T-cell (primary cell): ENCODE results near the gene LRRC4C. TPM values are rescaled to one million over a fixed set of nuclear protein-coding genes. Genes with fewer than 3 reads are reported as not detected.

Experiments used
- ATAC-seq, 4 experiments: fragments of 200-7000 bp in 3 of 4; fragments of 150-1000 bp in 1 of 4; cut with Tn5 transposase; replicated peaks in 1 of 4; 1 replicate in 3 of 4; 2 replicates in 1 of 4; pipeline ENCODE4 v1.10.0; 2021; ENCODE audit warnings: moderate library complexity in 3 of 4, mild to moderate bottlenecking in 2 of 4, moderate number of reproducible peaks in 1 of 4
- CTCF ChIA-PET, 2 donors: fragments of 300-600 bp; sonication (Branson Sonifier 250); formaldehyde crosslinking; loops; one replicate each; lab custom pipeline; 2022; ENCODE audit warnings: antibody characterized with exemption in 2 of 2; lab: Charles Lee
- POLR2A ChIA-PET, 2 donors: fragments of 300-600 bp; sonication (Branson Sonifier 250); formaldehyde crosslinking; loops; one replicate each; lab custom pipeline; 2022; ENCODE audit warnings: antibody characterized with exemption in 2 of 2; lab: Charles Lee
- DNase-seq, 35 experiments: peaks; one replicate each; pipeline versions ENCODE4 v3.0.0 to v3.0.0-alpha.2; 2013 to 2023
- H3K27ac ChIP-seq: one replicate; pipeline ENCODE4 v1.5.1; 2013; ENCODE audit warnings: low read length
- H3K27me3 ChIP-seq, 2 experiments: replicated peaks in 1 of 2; 1 replicate in 1 of 2; 2 replicates in 1 of 2; pipeline versions ENCODE4 v1.6.1 to v1.7.0; 2013; ENCODE audit warnings: low read length in 1 of 2, mixed read lengths in 1 of 2; ENCODE audit not compliant: control insufficient read depth in 2 of 2, insufficient read depth in 2 of 2; ENCODE audit errors: extremely low read depth in 1 of 2
- H3K36me3 ChIP-seq, 2 donors: 1 replicate in 1 of 2; 2 replicates in 1 of 2; pipeline versions ENCODE4 v1.6.1 to v1.7.0; 2013; ENCODE audit warnings: low read length in 1 of 2; ENCODE audit not compliant: control insufficient read depth in 2 of 2, insufficient read depth in 1 of 2; ENCODE audit errors: extremely low read depth in 1 of 2
- H3K4me1 ChIP-seq, 2 experiments: 1 replicate in 1 of 2; 2 replicates in 1 of 2; pipeline versions ENCODE4 v1.6.1 to v1.7.0; 2013; ENCODE audit warnings: low read length in 2 of 2, mixed read lengths in 1 of 2; ENCODE audit not compliant: insufficient read depth in 2 of 2, control insufficient read depth in 1 of 2; ENCODE audit errors: extremely low read depth in 1 of 2
- H3K4me3 ChIP-seq, 2 donors: 1 replicate in 1 of 2; 2 replicates in 1 of 2; pipeline versions ENCODE4 v1.5.1 to v1.7.0; 2013; ENCODE audit warnings: mild to moderate bottlenecking in 2 of 2, low read length in 1 of 2, moderate library complexity in 1 of 2; ENCODE audit not compliant: control insufficient read depth in 1 of 2; ENCODE audit errors: extremely low read depth in 1 of 2
- H3K9me3 ChIP-seq: 2 replicates; pipeline ENCODE4 v1.7.0; 2013
- H3K27ac Mint-ChIP-seq, 2 donors: one replicate each; pipeline ENCODE4 v1.8.0; 2020 to 2021; ENCODE audit warnings: mild to moderate bottlenecking in 2 of 2, mixed read lengths in 2 of 2
- H3K27me3 Mint-ChIP-seq, 2 donors: one replicate each; pipeline ENCODE4 v1.8.0; 2021 to 2022; ENCODE audit warnings: mixed read lengths in 2 of 2
- H3K36me3 Mint-ChIP-seq: one replicate; pipeline ENCODE4 v1.8.0; 2021; ENCODE audit warnings: mixed read lengths
- H3K4me1 Mint-ChIP-seq, 3 donors: one replicate each; pipeline ENCODE4 v1.8.0; 2020 to 2022; ENCODE audit warnings: mixed read lengths in 3 of 3, mild to moderate bottlenecking in 1 of 3
- H3K4me3 Mint-ChIP-seq, 3 donors: one replicate each; pipeline ENCODE4 v1.8.0; 2020 to 2022; ENCODE audit warnings: mild to moderate bottlenecking in 3 of 3, mixed read lengths in 3 of 3, moderate library complexity in 3 of 3
- H3K9me3 Mint-ChIP-seq, 3 donors: one replicate each; pipeline ENCODE4 v1.8.0; 2020 to 2022; ENCODE audit warnings: mixed read lengths in 3 of 3
- WGBS: methylation state at CpG from one replicate; pipeline ENCODE4 v1.1.5; 2013; ENCODE audit warnings: missing lambda C conversion rate; ENCODE audit not compliant: insufficient coverage; 5-methylcytosine and 5-hydroxymethylcytosine counted together
- total RNA-seq, 35 experiments: library from RNA in 6 of 35; stranded (reverse) in 6 of 35; fragments of 120-200 nt in 1 of 35; gene quantifications; one replicate each; pipeline versions ENCODE4 v1.2.1 to v1.2.4 and lab custom pipeline; 2013 to 2026

The LRRC4C gene
- total RNA-seq, 5 donors from 2014 or later (not counting 1 experiment from before 2014, with no cell fraction given): not detected

GRCh38 chr11:41222236-41222635 is 237.2 kb downstream of the LRRC4C start:
- Histone ChIP-seq H3K27ac (no peak overlapping the region), H3K36me3 (no peaks in the 10 kb centered on the region), H3K27me3 (no peaks in the 10 kb centered on the region), H3K4me3 (no peak overlapping the region), H3K4me1 (no peaks in the 10 kb centered on the region), H3K9me3 (no peaks in the 10 kb centered on the region)
- ATAC-seq (no peak), DNase-seq (no peak)
- H3K27ac Mint-ChIP-seq: no peak overlapping the region
- POLR2A ChIA-PET: no interaction called here
- H3K4me1 Mint-ChIP-seq: no peaks in the 10 kb centered on the region
- H3K9me3 Mint-ChIP-seq: peaks cover 24 to 31% (median 28%) of the 10 kb centered on the region in 3 donors
- H3K27me3 Mint-ChIP-seq: no peaks in the 10 kb centered on the region
- no CpG with 5 or more reads among the region's 2 CpGs for whole genome bisulfite sequencing
- CTCF ChIA-PET: no interaction called here
- no peak overlapping the region for H3K4me3 Mint-ChIP-seq
- no peaks in the 10 kb centered on the region for H3K36me3 Mint-ChIP-seq

GRCh38 chr11:41206388-41206787 is 253.1 kb downstream of the LRRC4C start:
- CTCF ChIA-PET: no interaction called here

GRCh38 chr11:41201156-41201555 is 258.3 kb downstream of the LRRC4C start:
- no peaks in the 10 kb centered on the region for H3K27me3 Mint-ChIP-seq

More at GRCh38 chr11:41206388-41206787, 253.1 kb downstream of the LRRC4C start:
- POLR2A ChIA-PET: no interaction called here
- H3K27ac Mint-ChIP-seq: no peak overlapping the region
- no peaks in the 10 kb centered on the region for H3K27me3 Mint-ChIP-seq
- H3K27ac ChIP-seq: no peak overlapping the region
- DNase-seq: no peak
- H3K36me3 Mint-ChIP-seq: no peaks in the 10 kb centered on the region
- no peak overlapping the region for H3K4me3 Mint-ChIP-seq
- H3K36me3 ChIP-seq: no peaks in the 10 kb centered on the region
- no peaks in the 10 kb centered on the region for H3K9me3 ChIP-seq
- H3K9me3 Mint-ChIP-seq: peaks cover 0 to 32% (median 18%) of the 10 kb centered on the region in 3 donors
- H3K4me1 ChIP-seq: no peaks in the 10 kb centered on the region
- no peak for ATAC-seq
- H3K27me3 ChIP-seq: no peaks in the 10 kb centered on the region
- no peaks in the 10 kb centered on the region for H3K4me1 Mint-ChIP-seq
- no peak overlapping the region for H3K4me3 ChIP-seq

GRCh38 chr11:41190437-41191082 is 268.9 kb downstream of the LRRC4C start:
- DNase-seq (no peak), ATAC-seq (no peak)
- Mint-ChIP-seq H3K4me3 (no peak overlapping the region), H3K4me1 (no peaks in the 10 kb centered on the region), H3K27ac (no peak overlapping the region), H3K36me3 (no peaks in the 10 kb centered on the region), H3K9me3 (peaks cover 17 to 33% (median 32%) of the 10 kb centered on the region in 3 donors), H3K27me3 (no peaks in the 10 kb centered on the region)
- no peak overlapping the region for H3K27ac ChIP-seq
- CTCF ChIA-PET: no interaction called here
- no peak overlapping the region for H3K4me3 ChIP-seq
- no peaks in the 10 kb centered on the region for H3K27me3 ChIP-seq
- no peaks in the 10 kb centered on the region for H3K36me3 ChIP-seq
- 90% methylated on average over 8 of the region's 14 CpGs for WGBS
- no peaks in the 10 kb centered on the region for H3K9me3 ChIP-seq
- POLR2A ChIA-PET: no interaction called here
- no peaks in the 10 kb centered on the region for H3K4me1 ChIP-seq

More at GRCh38 chr11:41201156-41201555, 258.3 kb downstream of the LRRC4C start:
- H3K27ac Mint-ChIP-seq: no peak overlapping the region
- ChIA-PET POLR2A (no interaction called here), CTCF (no interaction called here)
- H3K36me3 Mint-ChIP-seq: no peaks in the 10 kb centered on the region
- peaks cover 10 to 25% (median 20%) of the 10 kb centered on the region in 3 donors for H3K9me3 Mint-ChIP-seq
- no peaks in the 10 kb centered on the region for H3K27me3 ChIP-seq
- H3K27ac ChIP-seq: no peak overlapping the region
- H3K4me3 Mint-ChIP-seq: no peak overlapping the region
- no peaks in the 10 kb centered on the region for H3K4me1 Mint-ChIP-seq
- ATAC-seq (no peak), DNase-seq (no peak)
- H3K36me3 ChIP-seq: no peaks in the 10 kb centered on the region
- H3K4me3 ChIP-seq: no peak overlapping the region
- no peaks in the 10 kb centered on the region for H3K4me1 ChIP-seq
- WGBS: 7% methylated on average over 4 of the region's 5 CpGs
- no peaks in the 10 kb centered on the region for H3K9me3 ChIP-seq

GRCh38 chr11:41189701-41190436 is 269.6 kb downstream of the LRRC4C start:
- H3K9me3 Mint-ChIP-seq: peaks cover 21 to 38% (median 34%) of the 10 kb centered on the region in 3 donors
- 78% methylated on average over 1 of the region's 4 CpGs for WGBS
- H3K4me1 Mint-ChIP-seq: no peaks in the 10 kb centered on the region
- DNase-seq: no peak
- POLR2A ChIA-PET: no interaction called here
- ATAC-seq: no peak
- Histone ChIP-seq H3K36me3 (no peaks in the 10 kb centered on the region), H3K4me3 (no peak overlapping the region), H3K27ac (no peak overlapping the region), H3K9me3 (no peaks in the 10 kb centered on the region), H3K4me1 (no peaks in the 10 kb centered on the region), H3K27me3 (no peaks in the 10 kb centered on the region)
- H3K36me3 Mint-ChIP-seq: no peaks in the 10 kb centered on the region
- CTCF ChIA-PET: no interaction called here
- H3K4me3 Mint-ChIP-seq: no peak overlapping the region
- no peaks in the 10 kb centered on the region for H3K27me3 Mint-ChIP-seq
- H3K27ac Mint-ChIP-seq: no peak overlapping the region

GRCh38 chr11:41177791-41178190 is 281.7 kb downstream of the LRRC4C start:
- H3K27me3 ChIP-seq: no peaks in the 10 kb centered on the region
- no peaks in the 10 kb centered on the region for H3K9me3 ChIP-seq
- no peak for ATAC-seq
- no peak overlapping the region for H3K27ac ChIP-seq
- no peaks in the 10 kb centered on the region for H3K27me3 Mint-ChIP-seq
- ChIA-PET POLR2A (no interaction called here), CTCF (no interaction called here)
- no peaks in the 10 kb centered on the region for H3K4me1 Mint-ChIP-seq
- H3K4me1 ChIP-seq: no peaks in the 10 kb centered on the region
- no peak for DNase-seq
- no peak overlapping the region for H3K4me3 ChIP-seq
- no peaks in the 10 kb centered on the region for H3K36me3 Mint-ChIP-seq
- no peaks in the 10 kb centered on the region for H3K36me3 ChIP-seq
- peaks cover 8 to 23% (median 20%) of the 10 kb centered on the region in 3 donors for H3K9me3 Mint-ChIP-seq
- WGBS: no CpG with 5 or more reads among the region's 4 CpGs
- no peak overlapping the region for H3K27ac Mint-ChIP-seq
- no peak overlapping the region for H3K4me3 Mint-ChIP-seq
